ENCODE data around the gene DOC2B.

The DOC2B gene

DNA sequence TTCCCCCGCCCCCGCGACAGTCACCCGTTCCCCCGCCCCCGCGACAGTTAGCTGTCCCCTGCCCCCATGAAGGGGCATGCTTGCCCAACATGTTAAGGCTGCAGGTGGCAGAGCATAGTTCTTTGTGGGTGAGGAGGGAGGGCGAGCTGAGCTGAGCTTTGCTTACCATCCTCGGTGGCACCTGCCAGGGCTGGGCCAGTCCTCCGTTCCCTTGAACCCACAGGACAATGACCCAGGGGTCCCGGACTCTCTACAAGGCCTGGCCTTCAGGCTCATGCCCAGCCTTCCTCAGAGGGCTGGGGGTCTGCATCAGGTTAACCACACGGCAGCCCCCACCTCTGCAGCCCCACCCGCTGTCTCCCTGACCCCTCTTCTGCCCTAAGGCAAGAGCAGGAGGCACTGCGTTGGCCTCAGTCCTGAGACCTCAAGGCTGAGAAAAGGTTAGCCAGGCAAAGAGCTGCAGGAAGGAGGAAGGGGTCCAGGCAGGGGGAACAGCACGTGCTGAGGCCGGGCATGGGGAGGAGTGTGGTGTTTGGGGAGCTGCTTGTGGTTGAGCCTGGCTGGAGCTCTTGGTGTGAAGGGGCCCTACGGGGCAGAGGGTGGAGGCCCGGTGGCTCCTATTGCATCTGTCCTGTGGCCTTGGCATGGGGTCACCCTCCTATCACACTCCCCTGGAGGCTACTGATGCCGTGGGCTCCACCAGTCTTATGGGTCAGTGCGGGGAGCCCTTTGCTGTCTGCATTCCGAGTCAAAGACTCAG lies 11.4 kb upstream of the DOC2B start:
- Histone ChIP-seq H3K9me3 (no peaks in the 10 kb centered on the region), H3K4me1 (no peaks in the 10 kb centered on the region), H3K36me3 (replicated peaks) (no peaks in the 10 kb centered on the region), H3K27me3 (ENCODE audit: low read depth) (peaks cover 12% of the 10 kb centered on the region), H3K4me3 (no peak overlapping the region)
- in situ Hi-C loops (cut with MboI; ENCODE audit: low sequenced_read_pairs) = no loop called here
- no peak for DNase-seq (ENCODE audit: low spot score in 2 of 2)

DNA sequence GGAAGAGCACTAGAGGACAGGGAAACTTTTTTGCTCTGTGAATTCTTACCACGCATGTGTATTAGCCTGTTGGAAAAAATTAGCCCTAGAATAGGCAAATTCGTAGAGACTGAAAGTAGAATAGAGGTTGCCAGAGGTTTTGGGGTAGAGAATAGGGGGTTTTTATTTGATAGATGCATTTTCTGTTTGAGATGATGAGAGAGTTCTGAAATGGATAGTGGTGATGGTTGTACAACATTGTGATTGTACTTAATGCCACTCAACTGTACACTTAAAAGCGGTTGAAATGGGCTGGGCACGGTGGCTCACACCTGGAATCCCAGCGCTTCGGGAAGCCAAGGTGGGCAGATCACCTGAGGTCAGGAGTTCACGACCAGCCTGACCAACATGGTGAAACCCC lies 8.0 kb upstream of the DOC2B start:
- Histone ChIP-seq H3K36me3 (replicated peaks) (no peaks in the 10 kb centered on the region), H3K9me3 (no peaks in the 10 kb centered on the region), H3K4me3 (no peak overlapping the region), H3K27me3 (ENCODE audit: low read depth) (peaks cover 8% of the 10 kb centered on the region; the same call in 1 of the 2 replicates), H3K4me1 (no peaks in the 10 kb centered on the region)
- no peak for DNase-seq (ENCODE audit: low spot score in 2 of 2)
- in situ Hi-C loops (cut with MboI; ENCODE audit: low sequenced_read_pairs) = no loop called here

DNA sequence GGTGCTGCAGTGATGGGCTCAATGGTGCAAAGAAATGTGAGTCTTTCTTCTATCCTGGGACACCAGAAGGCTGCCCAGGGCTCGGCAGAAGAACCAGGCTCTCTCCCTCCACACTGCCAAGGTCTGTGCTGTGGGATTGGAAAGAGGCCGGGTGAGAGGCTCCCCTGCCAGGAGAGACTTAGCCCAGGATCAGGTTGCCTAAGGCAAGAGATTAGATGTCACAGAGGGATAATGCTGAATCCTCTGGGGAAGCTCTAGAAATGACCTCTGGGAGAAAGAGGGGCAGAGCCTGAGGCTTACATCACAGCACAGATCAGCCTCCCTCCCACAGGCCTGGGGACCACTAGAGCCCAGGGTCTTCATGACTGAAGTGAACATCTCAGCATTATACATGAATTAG lies 5.7 kb upstream of the DOC2B start:
- Histone ChIP-seq H3K36me3 (replicated peaks) (no peaks in the 10 kb centered on the region), H3K9me3 (no peaks in the 10 kb centered on the region), H3K4me1 (no peaks in the 10 kb centered on the region), H3K27me3 (ENCODE audit: low read depth) (peaks cover 21% of the 10 kb centered on the region), H3K4me3 (no peak overlapping the region)
- in situ Hi-C loops (cut with MboI; ENCODE audit: low sequenced_read_pairs) = no loop called here
- no peak for DNase-seq (ENCODE audit: low spot score in 2 of 2)

DNA sequence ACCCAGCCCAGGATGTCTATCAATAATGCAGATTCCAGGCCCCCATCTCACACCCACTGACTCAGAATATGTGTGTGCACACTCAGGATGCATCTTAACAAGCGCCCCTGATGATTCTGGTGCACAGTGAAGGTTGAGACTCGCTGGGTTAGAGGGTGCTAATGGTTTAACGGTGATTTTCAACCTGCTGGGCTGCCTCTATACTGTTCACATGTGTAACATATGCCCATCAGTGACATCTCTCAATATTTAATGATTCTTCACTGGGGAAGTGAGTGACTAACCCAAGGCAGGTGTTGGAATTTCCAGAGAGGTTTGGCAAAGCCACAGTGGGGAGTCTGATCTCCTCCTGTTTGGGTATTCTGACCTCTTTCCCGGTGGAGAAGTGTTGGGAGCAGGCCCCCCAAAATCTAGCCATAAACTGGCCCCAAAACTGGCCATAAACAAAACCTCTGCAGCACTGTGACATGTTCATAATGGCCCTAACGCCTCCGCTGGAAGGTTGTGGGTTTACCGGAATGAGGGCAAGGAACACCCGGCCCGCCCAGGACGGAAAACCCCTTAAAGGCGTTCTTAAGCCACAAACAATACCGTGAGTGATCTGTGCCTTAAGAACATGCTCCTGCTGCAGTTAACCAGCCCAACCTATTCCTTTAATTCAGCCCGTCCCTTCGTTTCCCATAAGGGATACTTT lies 4.1 kb upstream of the DOC2B start:
- Histone ChIP-seq H3K9me3 (no peaks in the 10 kb centered on the region), H3K4me3 (no peak overlapping the region), H3K4me1 (no peaks in the 10 kb centered on the region), H3K27me3 (ENCODE audit: low read depth) (peaks cover 30% of the 10 kb centered on the region), H3K36me3 (replicated peaks) (no peaks in the 10 kb centered on the region)
- in situ Hi-C loops (cut with MboI; ENCODE audit: low sequenced_read_pairs) = no loop called here
- DNase-seq (ENCODE audit: low spot score in 2 of 2) = no peak

DNA sequence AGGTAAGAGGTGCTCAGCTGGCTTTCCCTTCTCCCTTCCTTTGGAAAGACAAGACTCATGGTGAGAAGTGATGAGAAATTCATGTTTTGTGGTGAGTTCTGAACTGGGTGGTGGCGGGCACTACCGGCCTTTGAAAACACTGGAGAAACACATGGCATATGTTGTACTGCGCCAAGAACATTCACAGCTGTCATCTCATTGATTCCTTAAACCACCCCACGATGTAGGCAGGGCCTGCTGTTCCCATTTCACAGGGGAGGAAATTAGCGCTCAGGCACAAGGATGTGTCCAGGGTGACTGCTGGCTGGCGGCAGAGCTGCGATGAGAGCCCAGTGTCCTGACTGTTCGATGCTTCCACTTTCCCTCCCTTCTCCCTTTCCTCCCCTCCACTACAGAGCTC lies 1.6 kb upstream of the DOC2B start:
- Histone ChIP-seq H3K27me3 (ENCODE audit: low read depth) (peaks cover 40% of the 10 kb centered on the region), H3K4me1 (peaks cover 12% of the 10 kb centered on the region), H3K36me3 (replicated peaks) (no peaks in the 10 kb centered on the region), H3K9me3 (no peaks in the 10 kb centered on the region), H3K4me3 (no peak overlapping the region)
- in situ Hi-C loops (cut with MboI; ENCODE audit: low sequenced_read_pairs) = no loop called here
- DNase-seq (ENCODE audit: low spot score in 2 of 2) = no peak

DNA sequence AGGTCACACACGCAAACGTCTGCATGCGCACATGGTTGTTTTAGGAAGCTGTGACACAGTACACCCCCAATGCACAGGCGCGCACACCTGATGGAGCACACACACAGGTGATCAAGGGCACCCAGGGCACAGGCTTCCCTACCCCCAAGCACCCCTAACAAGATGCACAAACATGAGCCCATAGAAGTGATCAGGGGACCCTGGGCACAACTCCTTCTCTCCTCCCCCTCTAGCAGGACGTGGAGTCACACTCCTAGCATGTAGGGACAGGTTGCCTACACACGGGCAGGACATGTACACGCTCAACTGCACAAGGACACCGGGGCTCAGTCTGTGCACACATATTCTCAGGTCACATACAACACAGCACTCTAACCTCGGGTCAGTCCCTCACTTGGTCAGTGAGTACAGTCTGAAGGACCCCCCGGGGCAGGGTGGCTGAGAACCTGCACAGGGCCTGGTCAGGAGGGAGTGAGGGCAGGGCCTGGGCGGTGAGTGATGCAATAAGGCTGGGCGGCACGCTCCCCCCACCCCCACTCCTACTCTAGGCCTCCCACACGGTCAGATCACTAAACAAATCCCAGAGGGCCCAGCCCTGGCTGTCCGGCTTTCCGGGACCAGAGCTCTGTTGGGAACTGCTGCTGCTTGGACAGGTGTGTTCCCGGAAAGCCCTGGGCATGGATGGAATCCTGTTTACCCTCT lies 751 bp upstream of the DOC2B start:
- H3K27me3 ChIP-seq (ENCODE audit: low read depth) = peaks cover 40% of the 10 kb centered on the region

DNA sequence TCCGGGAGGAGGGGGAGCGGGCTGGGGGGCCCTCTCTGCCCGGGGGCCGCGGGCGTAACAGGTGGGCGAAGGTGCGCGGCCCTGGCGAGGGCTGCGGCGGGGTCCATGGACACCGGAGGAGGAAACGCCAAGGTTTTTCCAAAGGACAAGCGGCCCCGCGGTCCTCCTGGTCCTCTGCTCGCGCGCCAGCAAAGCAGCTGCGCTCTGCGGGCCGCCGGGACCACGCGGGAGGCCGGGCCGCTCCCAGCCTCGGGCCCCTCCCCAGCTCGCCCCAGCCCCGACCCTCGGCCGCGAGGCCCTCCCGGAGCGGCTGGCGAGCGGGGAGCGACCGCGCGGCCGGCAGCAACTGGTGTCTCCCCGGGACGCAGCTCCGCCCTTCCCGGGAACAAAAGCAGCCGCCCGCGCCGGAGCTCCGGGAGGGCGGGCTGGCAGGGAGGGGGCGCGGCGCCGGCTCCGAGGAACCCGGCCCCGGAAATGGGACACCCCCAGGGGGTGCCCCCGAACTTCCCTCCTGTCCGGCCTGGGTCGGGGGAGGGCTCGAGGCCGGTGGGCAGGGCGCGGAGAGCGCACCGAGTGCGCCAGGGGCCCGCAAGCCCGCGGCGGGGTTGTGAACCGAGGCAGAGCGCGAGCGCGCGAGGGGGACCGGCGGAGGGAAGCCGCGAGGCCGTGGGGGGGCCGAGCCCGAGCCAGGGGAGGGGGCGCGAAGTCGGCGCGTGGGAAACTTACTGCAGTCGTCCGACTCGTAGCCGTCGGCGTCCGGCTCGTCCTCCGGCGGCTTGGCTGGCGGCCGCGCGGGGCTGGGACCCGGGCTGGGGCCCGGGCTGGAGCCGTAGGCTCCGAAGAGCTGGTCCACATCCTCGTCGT lies 837 bp downstream of the DOC2B start:
- Histone ChIP-seq H3K4me3 (peak overlapping the region; percentile 23), H3K27me3 (ENCODE audit: low read depth) (peaks cover 35% of the 10 kb centered on the region), H3K9me3 (no peaks in the 10 kb centered on the region), H3K4me1 (peaks cover 16% of the 10 kb centered on the region), H3K36me3 (replicated peaks) (no peaks in the 10 kb centered on the region)
- peak in 1 of 2 experiments; percentile 46 for DNase-seq (ENCODE audit: low spot score in 2 of 2)
- in situ Hi-C loops (cut with MboI; ENCODE audit: low sequenced_read_pairs) = no loop called here

More for the DNA sequence above, 751 bp upstream of the DOC2B start:
- no peak overlapping the region for H3K4me3 ChIP-seq
- peak in 1 of 2 experiments; percentile 20 for DNase-seq (ENCODE audit: low spot score in 2 of 2)
- no peaks in the 10 kb centered on the region for H3K9me3 ChIP-seq
- in situ Hi-C loops (cut with MboI; ENCODE audit: low sequenced_read_pairs) = no loop called here
- no peaks in the 10 kb centered on the region for H3K36me3 ChIP-seq (replicated peaks)
- peaks cover 16% of the 10 kb centered on the region for H3K4me1 ChIP-seq

DNA sequence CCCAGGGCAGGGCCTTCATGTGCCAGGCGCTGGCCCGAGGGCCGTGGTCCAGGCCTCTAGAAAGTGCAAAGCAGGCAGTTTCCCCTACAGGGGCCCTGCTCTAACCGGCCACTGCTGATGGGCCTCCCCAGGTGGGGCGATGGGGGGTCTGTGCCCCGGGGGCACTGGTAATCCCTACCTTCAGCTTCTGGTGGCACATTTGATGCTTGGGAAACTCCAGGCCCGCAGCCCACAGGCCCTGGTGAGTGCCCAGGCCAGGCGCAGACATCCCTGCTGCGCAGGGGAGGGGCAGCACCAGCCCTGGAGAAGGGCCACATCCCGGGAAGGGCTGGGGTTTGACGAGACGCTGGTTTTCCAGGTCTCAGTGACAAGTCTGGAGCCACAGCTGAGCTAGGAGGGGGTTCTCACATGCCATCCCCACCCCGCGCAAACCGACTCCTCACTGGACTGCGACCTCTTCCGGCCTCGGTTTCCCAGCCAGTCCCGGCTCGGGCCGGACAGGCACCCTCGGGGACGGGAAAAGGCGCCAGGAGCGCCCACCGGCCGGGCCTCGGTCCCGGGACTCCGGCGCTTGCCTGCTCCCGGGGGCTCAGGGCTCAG lies 1.6 kb downstream of the DOC2B start:
- no peak for DNase-seq (ENCODE audit: low spot score in 2 of 2)
- Histone ChIP-seq H3K4me1 (peaks cover 16% of the 10 kb centered on the region), H3K27me3 (ENCODE audit: low read depth) (peaks cover 32% of the 10 kb centered on the region), H3K9me3 (no peaks in the 10 kb centered on the region), H3K36me3 (replicated peaks) (no peaks in the 10 kb centered on the region), H3K4me3 (peak overlapping the region; percentile 23)
- in situ Hi-C loops (cut with MboI; ENCODE audit: low sequenced_read_pairs) = no loop called here

DNA sequence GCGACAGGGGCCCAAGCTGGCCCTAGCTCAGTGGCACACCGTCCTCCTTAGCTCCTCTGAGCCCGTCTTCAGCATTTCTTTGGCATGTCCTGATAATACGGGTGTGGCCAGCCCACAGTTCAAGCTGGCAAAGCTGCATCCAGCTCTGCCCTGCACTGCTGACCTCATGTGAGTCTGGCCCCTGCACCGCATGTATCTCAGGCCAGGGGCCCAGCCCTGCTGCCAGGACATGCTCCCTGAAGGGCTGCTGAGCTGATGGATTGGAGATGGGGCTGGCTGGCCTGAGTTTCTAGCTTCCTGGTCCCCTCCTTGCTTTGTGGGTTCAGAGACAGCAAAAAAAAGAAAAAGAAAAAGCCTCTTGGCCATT lies 2.4 kb downstream of the DOC2B start:
- Histone ChIP-seq H3K27me3 (ENCODE audit: low read depth) (peaks cover 32% of the 10 kb centered on the region), H3K4me1 (peaks cover 16% of the 10 kb centered on the region), H3K36me3 (replicated peaks) (no peaks in the 10 kb centered on the region), H3K4me3 (no peak overlapping the region), H3K9me3 (no peaks in the 10 kb centered on the region)
- in situ Hi-C loops (cut with MboI; ENCODE audit: low sequenced_read_pairs) = no loop called here
- no peak for DNase-seq (ENCODE audit: low spot score in 2 of 2)

DNA sequence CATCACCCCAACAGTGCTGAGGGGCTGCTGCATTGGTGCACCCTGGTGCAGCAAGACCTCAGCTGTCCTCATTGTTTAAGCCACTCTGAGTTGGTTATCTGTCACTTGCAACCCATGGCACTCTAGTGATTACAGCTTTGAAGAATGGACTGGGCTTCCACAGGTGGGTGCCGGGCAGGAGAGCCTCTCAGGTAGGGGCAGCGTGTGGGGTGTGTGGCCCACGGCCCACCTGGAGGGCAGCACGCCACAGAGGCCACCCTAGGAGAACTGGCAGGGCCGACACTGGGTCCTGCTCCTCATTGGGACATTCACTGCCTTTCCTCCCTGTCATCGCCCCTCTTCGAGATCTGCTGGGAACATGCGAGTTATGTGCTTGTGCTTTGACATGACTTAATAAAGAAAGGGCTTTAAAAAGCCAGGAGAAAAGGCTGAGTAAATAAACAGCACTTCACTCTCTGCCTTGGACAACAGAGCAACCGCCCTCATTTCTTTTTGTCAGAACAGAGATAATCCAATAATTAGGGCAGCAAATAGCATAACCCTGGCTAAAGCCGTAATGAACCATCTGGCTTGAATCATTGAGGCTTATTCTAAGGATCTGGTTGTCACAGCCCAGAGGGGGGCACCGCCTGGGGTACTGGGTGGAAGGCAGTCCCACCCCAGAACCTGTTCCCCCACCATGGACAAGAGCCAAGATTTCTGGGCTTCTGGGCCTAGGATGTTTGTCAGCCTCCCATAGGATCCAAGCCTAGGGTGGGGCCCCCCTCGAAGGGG lies 3.0 kb downstream of the DOC2B start:
- Histone ChIP-seq H3K36me3 (replicated peaks) (no peaks in the 10 kb centered on the region), H3K27me3 (ENCODE audit: low read depth) (peaks cover 29% of the 10 kb centered on the region), H3K9me3 (no peaks in the 10 kb centered on the region), H3K4me3 (no peak overlapping the region), H3K4me1 (peaks cover 16% of the 10 kb centered on the region)
- in situ Hi-C loops (cut with MboI; ENCODE audit: low sequenced_read_pairs) = no loop called here
- DNase-seq (ENCODE audit: low spot score in 2 of 2) = peak; percentile 73 to 88

DNA sequence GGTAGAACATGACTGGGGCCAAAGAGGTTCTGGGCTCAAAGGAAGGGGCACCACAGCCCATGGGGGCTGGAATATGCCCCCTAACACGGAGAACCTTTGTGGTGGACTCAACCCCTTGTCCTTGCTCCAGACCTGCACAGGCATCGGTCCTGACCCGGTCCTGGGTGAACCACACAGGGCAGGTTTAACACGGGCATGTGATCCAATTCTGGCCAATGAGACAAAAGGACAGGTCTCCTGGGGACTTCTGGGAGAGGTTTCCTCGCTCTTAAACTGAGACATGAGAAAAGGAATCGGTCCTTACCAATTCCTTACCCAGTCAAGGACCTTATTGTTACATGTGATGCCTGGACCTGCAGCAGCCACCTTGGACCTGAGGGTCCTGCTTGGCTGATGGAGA lies 3.7 kb downstream of the DOC2B start:
- H3K27me3 ChIP-seq (ENCODE audit: low read depth) = peaks cover 25% of the 10 kb centered on the region
- peaks cover 16% of the 10 kb centered on the region for H3K4me1 ChIP-seq
- DNase-seq (ENCODE audit: low spot score in 2 of 2) = no peak
- in situ Hi-C loops (cut with MboI; ENCODE audit: low sequenced_read_pairs) = no loop called here
- no peaks in the 10 kb centered on the region for H3K36me3 ChIP-seq (replicated peaks)
- no peaks in the 10 kb centered on the region for H3K9me3 ChIP-seq
- H3K4me3 ChIP-seq = no peak overlapping the region

DNA sequence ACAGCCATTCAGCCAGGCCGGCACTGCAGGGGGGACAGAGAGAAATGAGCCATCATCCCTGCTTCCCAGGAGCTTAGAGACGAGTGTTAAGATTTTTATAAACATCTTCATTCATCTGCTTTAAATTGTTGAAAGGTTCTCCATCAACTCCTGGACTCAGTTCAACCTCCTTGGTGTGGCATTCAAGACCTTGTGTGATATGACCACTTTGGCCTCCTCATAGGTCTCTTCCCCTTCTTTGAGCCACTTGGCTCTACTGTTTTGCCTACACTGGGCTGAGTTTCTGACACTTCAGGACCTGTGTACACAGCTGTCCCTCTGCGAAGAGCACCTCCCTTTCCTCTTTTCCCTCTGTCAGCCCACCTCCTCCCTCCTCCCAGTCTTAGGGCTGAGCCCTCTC lies 4.3 kb downstream of the DOC2B start:
- in situ Hi-C loops (cut with MboI; ENCODE audit: low sequenced_read_pairs) = no loop called here
- Histone ChIP-seq H3K4me1 (peaks cover 16% of the 10 kb centered on the region), H3K27me3 (ENCODE audit: low read depth) (peaks cover 19% of the 10 kb centered on the region), H3K36me3 (replicated peaks) (no peaks in the 10 kb centered on the region), H3K4me3 (no peak overlapping the region), H3K9me3 (no peaks in the 10 kb centered on the region)
- no peak for DNase-seq (ENCODE audit: low spot score in 2 of 2)
